Stimulated activated CD8-positive, alpha-beta memory T cell treated with anti-CD3 and anti-CD28 coated beads, Interleukin-15, amount 100 ng/mL, for 24 hours (primary cell): ENCODE data around the gene ASTN2.

Source experiments
- DNase-seq: peaks from one replicate; pipeline ENCODE4 v3.0.0-alpha.2; 2020; ENCODE audit warnings: low read depth

ASTN2 gene, protein sequence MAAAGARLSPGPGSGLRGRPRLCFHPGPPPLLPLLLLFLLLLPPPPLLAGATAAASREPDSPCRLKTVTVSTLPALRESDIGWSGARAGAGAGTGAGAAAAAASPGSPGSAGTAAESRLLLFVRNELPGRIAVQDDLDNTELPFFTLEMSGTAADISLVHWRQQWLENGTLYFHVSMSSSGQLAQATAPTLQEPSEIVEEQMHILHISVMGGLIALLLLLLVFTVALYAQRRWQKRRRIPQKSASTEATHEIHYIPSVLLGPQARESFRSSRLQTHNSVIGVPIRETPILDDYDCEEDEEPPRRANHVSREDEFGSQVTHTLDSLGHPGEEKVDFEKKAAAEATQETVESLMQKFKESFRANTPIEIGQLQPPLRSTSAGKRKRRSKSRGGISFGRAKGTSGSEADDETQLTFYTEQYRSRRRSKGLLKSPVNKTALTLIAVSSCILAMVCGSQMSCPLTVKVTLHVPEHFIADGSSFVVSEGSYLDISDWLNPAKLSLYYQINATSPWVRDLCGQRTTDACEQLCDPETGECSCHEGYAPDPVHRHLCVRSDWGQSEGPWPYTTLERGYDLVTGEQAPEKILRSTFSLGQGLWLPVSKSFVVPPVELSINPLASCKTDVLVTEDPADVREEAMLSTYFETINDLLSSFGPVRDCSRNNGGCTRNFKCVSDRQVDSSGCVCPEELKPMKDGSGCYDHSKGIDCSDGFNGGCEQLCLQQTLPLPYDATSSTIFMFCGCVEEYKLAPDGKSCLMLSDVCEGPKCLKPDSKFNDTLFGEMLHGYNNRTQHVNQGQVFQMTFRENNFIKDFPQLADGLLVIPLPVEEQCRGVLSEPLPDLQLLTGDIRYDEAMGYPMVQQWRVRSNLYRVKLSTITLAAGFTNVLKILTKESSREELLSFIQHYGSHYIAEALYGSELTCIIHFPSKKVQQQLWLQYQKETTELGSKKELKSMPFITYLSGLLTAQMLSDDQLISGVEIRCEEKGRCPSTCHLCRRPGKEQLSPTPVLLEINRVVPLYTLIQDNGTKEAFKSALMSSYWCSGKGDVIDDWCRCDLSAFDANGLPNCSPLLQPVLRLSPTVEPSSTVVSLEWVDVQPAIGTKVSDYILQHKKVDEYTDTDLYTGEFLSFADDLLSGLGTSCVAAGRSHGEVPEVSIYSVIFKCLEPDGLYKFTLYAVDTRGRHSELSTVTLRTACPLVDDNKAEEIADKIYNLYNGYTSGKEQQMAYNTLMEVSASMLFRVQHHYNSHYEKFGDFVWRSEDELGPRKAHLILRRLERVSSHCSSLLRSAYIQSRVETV (N-terminal part only)

GRCh38 chr9:117414906-117415331 lies at the start of gene ASTN2:
Gene ASTN2 (minus strand): TSS chr9:117415057. CDS start chr9:117414938, 119 bp downstream.
- no peak for DNase-seq

- no peak for DNase-seq
Measured at GRCh38 chr9:117462861-117463260, 48.0 kb upstream of the ASTN2 start.

- no peak for DNase-seq
Measured at GRCh38 chr9:117461386-117461785, 46.5 kb upstream of the ASTN2 start.

GRCh38 chr9:117460743-117461142 lies 45.9 kb upstream of the ASTN2 start:
- no peak for DNase-seq

- no peak for DNase-seq
Measured at GRCh38 chr9:117459913-117460312, 45.1 kb upstream of the ASTN2 start.

- DNase-seq = no peak
Measured at GRCh38 chr9:117458066-117458465, 43.2 kb upstream of the ASTN2 start.

GRCh38 chr9:117454711-117455110 lies 39.9 kb upstream of the ASTN2 start:
- no peak for DNase-seq

- no peak for DNase-seq
Measured at GRCh38 chr9:117453737-117454136, 38.9 kb upstream of the ASTN2 start.

- DNase-seq = no peak
Measured at GRCh38 chr9:117451311-117451710, 36.5 kb upstream of the ASTN2 start.

DNA sequence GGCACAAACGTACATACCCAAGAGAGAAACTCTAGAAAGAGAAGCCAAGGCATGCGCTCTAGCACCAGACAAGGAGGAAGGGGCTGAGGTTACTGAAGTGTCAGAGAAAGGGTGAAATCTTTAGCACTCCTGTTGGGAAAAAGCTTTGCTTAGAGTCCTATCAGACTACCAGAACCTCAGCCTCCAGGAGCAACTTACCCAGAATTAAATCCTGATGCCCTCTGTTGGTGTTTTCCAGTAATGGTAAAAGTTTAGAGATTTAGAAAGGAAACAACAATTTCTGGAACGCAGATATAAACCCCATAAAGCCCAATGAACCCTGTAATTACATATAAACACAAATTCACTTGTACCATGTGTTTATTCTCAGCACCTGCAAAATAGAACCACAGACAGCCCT lies 33.2 kb upstream of the ASTN2 start:
- DNase-seq = no peak

DNA sequence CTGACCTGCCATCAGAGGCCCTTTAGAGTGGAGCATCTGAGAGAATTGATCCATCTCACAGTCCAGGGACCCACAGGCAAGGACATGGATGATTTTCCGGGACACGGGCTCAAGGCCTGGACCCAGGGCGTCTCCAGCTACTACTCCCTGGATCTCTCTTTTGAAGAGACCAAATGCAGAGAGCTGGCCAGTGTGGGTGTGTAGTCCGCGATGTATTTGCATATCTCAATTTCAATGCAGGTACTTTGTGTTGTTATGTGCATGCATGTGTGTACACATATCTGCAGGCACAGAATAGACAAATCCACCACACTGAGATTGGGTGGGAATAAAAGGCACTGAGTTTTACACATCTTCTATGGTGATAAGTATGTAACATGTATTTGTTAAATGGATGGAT lies 30.8 kb upstream of the ASTN2 start:
- DNase-seq = no peak

- DNase-seq = no peak
Measured at GRCh38 chr9:117444501-117444900, 29.6 kb upstream of the ASTN2 start.

DNA sequence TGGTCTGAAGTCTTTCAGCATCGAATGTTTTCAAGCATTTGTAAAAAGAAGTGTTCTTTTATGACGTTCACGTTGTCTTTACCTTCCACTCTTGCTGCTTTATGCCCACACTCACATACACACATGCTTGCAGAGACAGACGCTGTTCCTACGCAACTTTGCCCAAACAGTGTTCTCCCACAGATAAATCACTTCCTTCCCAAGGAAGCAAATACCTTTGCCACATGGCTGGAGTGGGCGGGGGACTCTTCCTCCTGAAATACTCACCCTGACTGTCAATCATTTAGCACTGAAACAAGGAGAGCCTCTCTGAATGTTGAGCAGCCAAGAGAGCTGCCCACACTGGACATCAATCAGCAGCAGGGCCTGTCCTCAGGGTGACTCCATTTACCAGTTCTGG lies 22.4 kb upstream of the ASTN2 start:
- DNase-seq = no peak

DNA sequence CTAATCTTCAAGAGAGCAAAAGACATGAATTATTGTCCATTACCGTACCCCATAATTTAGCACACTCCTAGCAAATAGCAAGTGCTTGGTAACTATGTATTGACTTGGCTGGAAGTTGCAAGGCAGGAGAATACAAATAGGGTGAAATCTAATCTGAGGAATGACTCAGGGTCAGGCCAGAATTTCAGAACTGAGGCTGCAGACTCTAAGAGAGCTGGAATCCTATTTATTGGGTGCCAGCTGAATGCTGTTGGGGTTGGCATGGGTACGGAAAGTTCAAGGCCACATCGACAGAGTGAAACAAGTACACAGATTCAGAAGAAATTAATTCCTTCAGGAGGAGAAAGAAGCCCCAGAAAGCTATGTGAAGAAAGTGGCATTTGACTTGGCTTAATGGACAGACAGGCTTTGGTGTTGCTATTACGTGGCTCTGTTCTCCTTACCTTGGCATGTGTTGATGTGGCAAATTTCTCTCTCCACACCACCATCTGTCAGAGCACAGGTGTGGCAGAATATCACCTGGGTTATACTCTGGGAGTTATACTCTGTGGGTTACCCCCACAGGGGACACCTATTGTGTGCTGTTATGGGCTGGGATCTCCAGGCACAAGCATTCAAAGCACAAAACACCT lies 20.9 kb upstream of the ASTN2 start:
- DNase-seq = no peak

DNA sequence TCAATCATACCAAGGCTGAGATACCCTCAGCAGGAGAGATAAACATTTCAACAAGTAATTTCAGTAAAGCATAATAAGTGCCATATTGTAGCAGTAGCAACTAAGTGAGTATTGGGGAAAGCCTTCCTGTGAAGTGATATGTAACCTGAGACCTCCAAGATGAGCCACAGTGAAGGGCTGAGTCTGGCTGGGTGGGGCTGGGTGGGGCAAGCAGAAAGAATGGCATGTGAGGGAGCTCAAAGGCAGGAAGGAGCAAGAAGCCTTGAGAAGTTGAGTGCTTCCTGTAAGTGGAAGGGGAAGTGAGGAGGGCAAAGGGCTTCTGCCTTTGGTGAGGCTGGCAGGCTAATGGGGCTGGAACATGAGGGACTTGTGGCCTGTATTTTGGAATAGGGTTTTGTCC lies 19.7 kb upstream of the ASTN2 start:
- no peak for DNase-seq

DNA sequence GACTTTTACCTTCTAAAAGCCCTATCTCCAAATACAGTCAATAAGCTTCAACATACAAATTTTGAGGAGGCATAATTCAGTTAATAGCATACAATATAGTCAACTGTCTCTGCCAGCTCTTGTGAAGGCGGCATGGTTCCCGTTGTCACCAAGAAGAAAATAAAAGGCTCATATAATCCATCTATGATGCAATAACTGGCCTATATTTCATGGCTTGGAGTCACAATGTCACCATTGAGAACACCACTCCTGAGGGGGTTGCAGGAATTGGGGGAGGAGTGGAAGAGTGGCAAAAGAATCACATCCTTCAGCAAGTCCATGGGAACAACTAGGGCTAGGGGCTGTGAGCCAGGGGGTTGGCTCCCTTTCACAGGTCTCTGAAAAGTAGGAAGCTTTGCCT lies 16.0 kb upstream of the ASTN2 start:
- DNase-seq = no peak

GRCh38 chr9:117427357-117427913 lies 12.6 kb upstream of the ASTN2 start:
- DNase-seq = no peak

- DNase-seq = no peak
Measured at GRCh38 chr9:117425566-117425965, 10.7 kb upstream of the ASTN2 start.

- no peak for DNase-seq
Measured at GRCh38 chr9:117424291-117424690, 9.4 kb upstream of the ASTN2 start.

DNA sequence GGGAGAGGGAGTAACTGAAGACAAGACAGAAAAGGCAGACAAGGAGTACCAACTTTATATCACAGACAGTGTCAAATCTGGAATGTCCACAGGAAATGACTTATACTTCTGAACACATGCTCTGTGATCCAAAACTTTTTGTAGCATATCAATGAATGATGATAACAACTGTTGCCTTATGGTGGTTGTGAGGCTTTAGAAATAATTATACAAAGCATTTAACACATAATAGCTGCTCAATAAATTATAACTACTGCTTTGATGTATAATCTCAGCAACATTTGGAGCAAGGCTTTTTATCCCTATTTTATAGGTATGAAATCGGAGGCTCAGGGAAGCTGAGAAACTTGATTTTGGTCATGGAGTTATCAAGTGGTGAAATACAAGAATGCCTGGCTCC lies 3.3 kb upstream of the ASTN2 start:
- DNase-seq = no peak

GRCh38 chr9:117416856-117417255 lies 2.0 kb upstream of the ASTN2 start:
- DNase-seq = no peak
